Glomerular visceral epithelial cell (primary cell): Measurements from ENCODE around the gene PTPRB.

Experiments
- DNase-seq: peaks from one replicate; pipeline ENCODE4 v3.0.0-alpha.2; 2016; ENCODE audit errors: extremely low spot score

PTPRB gene

DNA sequence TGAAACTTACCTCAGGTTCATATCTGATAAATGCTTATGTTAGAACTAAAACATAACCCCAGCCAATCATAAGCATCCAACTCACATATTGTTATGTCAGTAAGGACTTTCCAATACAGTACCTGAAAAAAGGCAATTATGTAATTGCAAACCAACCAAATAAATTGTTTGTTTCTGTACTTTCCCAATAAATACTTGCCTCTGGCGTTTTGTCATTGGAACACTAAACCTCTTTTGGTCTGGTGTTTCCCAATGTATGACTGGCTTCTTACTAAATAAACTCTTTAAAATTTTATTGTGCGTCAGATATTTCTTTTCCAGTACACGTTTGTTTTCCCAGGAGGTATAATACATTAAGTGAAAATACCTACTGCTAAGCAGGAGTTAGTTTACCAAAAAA is 6.7 kb upstream of the PTPRB start:
- no peak for DNase-seq

DNA sequence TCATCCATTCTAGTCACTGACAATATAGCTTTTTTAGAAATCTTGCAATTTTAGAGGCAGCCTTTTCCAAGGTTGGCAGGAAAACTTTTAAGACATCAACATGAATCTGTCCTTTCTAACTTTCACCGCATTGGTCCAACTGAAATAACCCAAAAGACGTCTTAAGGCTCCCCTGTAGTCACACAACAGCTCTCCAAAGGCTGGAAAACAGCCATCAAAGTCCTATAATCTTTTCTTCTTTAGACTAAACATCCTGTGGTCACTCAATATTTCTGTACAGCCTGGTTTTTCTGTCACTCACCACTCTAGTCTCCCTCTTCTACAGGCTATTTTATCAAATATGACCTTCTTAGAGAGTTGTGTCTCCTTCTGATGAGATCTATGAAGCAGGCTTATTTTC is 4.5 kb upstream of the PTPRB start:
- no peak for DNase-seq

DNA sequence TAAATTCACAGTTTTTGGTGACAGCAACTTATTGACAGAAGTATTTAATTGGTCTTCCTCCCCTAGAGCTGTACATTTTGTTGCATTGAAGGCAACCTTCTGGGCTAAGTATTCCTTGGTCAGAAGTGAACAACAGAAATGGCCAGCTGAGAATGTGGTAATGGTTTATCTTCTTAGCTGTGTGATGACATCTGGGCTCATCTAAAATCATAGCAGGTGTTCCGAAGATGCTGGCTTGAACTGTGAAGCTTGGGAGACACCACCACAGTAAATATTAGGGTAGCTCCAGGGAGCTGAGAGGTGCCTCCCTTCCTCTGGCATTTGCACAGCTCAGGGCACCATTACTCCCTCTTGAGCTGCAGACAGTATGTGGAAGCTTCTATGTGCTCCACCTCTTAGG is 3.7 kb upstream of the PTPRB start:
- DNase-seq: no peak

DNA sequence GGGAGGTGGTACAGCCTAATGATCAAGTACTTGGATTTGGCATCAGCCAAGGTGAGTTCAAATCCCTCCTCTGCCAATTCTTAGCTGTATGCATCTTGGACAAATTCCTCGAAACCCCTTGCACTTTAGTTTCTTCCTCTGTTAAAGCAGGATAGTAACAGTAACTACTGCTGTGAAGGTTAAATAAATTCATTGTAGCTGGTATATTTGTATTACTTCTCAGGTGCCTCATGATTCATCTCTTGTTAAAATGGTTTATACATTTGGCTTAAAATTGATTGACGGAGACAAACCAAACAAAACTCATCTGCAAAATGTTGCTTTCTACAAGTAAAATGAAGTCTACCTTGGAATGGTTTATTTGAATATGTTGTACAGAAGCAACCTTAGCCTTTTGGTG is 2.3 kb upstream of the PTPRB start:
- no peak for DNase-seq

DNA sequence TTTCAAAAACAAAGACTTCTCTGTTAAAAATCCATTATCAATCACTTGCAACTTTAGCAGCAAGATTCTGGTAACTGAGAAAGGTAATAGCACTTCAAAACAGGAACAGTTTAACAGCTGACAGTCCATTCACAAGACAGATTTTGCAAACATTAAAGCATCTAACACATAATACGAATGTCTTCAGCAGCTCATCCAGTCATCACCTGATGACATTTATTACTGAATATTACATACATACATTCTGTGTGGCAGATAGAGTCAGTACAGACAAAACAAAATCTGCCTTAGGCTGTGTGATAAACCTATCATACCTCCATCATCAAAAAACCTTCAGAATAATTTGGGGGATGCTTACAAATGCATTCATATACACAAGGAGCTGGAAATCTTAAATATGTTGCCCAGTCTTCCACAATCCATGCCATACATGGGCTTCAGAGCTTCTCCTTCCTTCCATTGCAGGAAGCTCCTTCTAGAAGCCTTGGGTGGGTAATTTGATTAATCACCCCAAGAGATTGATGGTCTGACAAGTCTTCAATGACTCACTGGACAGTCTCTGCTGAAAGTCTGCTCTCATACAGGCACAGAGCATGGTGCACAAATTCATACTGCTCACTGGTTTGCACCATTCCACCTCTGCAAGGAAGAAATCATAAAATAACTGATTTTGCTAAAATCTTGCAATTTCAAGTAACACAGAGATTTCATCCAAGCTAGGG is 1.6 kb upstream of the PTPRB start:
- peak; percentile 34 for DNase-seq

DNA sequence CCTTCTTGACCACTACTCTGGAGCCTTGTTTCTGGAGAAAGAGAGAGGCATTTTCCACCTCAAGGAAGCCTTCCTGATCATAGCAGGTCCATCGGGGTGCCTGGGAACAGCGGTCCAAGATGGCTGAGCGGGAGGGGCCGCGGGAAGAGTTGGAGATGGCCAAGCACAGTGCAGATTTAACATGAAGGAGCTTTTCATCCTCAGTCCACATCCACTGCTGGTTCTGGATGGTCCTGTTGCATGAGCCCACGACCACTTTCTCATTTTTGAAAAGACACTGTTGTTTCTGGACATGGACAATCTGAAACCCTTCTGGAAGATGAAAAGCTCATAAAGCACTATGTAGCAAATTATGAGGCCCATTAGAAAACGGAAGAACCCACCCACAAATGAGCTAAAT is 1.5 kb downstream of the PTPRB start:
- no peak for DNase-seq

DNA sequence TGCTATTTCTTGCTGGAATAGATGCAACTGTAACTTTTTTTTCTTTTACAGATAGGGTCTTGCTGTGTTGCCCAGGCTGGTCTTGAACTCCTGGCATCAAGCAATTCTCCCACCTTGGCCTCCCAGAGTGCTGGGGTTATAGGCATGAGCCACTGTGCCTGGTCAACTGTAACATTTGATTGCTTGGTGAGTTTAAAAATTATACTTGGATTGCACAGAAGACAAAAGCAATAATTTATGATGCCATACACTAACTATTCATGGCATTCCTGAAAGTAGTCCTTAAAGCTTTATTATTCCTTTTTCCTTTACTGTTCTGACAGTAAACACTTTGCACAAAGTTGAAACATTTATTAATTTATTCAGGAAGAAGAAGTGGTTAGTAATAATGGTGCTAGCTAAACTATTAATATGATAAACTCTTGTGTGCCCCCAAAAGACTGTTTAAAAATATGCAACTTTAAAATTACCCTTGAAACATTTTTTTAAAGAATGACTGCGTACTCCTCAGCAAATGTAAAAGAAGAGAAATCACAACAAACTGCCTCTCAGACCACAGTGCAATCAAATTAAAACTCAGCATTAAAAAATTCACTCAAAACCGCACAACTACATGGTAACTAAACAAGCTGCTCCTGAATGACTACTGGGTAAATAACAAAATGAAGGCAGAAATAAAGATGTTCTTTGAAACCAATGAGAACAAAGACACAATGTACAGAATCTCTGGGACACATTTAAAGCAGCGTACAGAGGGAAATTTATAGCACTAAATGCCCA is 8.3 kb downstream of the PTPRB start:
- DNase-seq: no peak

DNA sequence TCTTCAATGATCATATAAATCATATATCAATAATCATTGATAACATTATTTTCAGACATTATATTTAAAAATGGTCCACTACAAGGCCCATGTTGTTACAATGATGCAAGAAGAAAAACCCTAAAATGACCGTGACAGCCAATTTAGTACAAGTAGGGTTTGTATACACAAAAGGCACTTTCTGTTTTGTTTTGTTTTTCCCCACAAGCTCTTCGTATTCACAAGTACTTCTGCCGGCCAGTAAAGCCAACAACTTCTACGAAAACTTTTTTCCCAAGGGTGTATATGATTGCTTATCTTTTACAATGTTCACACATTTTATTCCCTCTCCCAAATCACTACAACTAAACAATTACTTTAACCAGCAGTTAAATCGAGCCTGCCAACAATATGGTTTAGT is 9.6 kb downstream of the PTPRB start:
- no peak for DNase-seq

DNA sequence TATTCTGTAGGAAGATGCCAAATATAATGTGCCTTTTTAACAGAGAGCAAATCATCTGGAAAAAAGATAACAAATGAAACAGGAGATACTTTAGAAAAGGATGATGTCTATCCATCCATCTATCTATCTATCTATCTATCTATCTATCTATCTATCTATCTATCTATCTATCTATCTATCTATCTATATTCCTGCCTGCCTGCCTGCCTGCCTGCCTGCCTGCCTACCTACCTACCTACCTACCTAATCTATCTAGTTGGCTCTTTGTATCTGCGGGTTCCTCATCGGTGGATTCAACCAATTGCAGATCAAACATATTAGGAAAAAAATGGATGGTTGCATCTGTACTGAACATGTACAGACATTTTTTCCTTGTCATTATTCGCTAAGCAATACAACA is 11.0 kb downstream of the PTPRB start:
- no peak for DNase-seq

DNA sequence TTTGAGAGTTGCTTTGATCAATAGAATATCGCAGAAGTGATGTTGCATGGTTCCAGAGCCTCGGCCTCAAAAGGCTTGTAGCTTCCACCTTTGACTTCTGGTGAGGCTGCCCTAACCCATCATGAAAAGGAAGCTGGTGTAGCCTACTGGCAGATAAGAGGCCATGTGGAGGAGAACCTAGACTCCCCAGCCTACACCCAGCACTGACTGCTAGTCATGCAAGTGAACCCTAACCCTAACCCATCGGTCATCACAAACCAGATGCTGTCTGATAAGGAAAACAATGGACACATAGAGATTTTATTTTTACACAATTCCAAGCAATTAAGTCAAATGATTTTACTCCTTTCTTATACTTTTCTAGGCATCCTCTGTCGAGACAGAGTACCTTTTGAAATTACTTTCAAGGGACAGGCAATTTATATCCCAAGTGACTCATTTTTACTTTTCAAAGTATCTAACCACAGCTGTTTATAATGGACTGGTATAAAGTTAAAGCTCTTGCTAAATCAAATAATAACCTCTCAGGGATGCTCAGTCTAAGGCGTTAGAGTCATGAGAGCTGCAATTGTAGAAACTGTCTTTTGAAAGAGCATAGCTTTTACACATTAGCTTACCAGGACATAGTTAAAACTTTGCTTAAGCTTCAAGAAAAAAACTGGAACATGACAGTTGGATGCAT is 17.6 kb downstream of the PTPRB start:
- DNase-seq: no peak

DNA sequence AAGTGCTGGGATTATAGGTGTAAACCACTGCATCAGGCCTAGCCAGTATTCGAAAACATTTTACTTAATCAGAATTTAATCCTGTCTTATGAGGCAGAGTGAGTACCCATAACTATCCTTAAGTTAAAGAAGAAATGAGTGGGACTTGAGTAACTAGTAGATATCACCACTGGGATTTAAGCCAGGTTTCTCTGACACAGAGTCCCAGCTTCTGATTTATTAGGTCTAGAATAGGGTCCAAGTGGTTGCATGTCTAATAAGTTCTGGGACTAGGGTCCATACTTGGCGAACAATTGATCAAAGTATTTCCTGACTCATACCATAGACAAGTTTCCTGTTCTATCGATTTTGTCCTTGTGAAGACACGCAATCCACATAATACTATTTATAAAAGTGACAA is 18.9 kb downstream of the PTPRB start:
- no peak for DNase-seq

DNA sequence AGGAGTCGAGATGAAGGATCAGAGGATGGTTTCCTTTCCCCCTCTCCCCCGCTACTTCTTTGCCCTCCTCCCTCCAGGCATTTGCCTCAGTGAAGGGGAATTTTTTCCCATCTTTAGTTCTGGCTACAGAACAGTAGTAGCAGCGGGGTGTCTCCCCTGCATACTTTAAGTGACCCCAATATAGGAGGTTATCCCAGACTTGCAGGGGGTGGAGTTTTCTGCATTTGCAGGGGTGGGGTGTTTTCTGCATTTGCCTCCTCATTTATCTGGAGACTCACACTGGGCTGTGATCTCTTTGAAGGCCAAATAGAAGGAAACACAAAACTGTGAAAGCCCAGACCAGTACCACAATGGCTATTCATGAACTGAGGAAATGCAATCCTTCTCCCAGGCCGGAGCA is 19.8 kb downstream of the PTPRB start:
- DNase-seq: no peak

DNA sequence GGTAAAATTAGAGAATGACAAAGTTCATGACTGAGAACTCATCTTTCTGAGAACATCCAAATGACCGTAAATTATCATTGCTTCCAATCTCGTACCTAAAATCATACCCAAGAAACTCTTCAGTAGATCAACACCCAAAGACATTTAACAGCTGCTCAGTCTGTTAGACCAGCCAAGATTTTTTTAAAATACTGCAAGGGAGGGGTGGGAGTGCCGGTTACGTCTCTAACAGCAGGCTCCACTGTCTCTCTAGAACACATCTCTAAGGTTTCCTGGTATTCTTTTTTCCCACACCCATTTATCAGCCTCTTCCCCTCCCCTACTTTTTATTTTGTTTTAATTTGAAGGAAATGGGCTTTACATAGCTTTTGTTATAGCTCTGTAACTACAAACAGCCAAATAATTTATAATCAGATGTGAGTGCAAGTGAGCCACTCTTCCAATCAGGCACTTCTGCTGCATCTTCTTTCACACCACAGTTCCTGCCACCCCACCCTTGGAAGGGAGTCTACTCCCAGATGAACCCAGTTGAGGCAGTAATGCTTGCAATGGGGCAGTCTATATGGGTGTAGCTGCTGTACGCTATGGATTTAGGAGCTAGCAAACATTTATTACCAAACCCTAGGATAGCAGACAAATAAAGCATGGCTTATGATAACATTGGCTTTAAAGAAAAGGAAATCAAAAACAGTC is 21.9 kb downstream of the PTPRB start:
- no peak for DNase-seq

DNA sequence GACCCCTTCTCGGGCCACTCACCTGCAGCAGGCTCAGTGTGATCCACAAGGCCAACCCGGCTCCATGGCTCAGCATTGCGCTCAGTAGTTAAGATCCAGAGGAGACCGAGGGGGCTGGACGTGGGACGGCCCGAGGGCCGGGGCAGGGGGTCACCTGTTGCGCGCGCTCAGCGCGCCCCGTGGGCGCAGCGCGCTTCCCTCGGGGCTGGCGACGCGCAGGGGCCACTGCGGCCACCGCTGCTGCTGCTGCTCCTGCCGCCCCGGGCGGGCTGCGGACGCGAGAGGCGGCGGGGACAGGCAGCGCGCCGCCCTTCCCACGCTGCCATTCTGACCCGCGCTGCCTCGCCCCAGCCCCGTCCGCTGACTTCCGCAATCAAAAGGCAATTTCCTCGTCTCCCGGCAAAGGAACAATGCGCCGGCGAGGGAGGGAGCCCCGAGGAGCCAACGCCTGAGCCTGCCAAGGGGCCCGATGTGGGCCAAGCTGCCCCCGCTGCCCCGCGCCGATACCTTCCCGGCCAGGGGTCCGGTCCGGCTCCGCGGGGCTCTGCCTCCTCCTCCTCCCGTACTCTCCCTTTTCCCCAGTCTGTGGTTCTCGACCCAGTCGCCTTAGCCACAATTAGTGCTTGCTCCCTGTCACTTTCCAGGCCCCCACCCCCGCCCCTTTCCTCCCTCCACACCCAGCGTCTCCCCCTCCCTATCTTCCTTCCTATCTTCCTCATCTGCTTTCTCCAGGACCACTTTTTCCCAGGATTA is 27.3 kb downstream of the PTPRB start:
- DNase-seq: peak; percentile 46

DNA sequence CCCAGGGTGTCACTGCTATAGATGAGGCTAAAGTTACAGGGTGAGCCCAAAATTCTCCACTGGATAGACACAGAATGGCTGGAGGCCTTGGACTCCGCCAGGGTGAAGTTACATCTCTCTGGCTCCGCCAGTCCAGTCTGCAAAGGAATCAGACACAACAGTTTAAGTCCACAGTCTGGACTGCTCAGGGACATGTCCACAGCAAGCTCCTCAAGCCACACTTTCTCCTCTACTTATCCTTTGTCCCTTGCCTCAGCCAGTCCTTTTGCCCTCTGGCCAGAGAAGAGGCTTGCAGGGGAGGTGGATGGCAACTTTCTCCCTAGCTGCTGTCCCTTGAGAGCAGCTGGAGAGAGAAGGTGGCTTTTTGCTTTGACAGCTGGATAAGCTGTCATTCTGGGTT is 28.0 kb downstream of the PTPRB start:
- peak; percentile 7 for DNase-seq

DNA sequence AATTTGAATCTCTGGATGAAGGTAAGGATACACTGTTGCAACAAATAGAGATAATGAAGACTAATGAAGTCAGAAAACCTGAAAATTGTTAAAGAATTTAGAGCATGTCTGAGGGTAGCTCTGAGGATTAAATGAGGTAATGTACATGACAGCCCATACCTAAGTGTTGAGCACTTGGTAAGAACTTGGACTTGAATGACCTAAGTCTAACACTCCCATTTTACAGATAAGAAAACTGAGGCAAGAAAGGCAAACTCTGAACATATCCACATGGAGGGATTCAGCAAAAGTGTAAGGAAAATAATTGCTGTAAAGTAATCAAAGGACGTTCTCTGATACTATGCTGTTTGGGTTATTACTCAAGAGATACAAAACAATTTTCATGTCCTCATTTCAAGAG is 29.0 kb downstream of the PTPRB start:
- DNase-seq: no peak

DNA sequence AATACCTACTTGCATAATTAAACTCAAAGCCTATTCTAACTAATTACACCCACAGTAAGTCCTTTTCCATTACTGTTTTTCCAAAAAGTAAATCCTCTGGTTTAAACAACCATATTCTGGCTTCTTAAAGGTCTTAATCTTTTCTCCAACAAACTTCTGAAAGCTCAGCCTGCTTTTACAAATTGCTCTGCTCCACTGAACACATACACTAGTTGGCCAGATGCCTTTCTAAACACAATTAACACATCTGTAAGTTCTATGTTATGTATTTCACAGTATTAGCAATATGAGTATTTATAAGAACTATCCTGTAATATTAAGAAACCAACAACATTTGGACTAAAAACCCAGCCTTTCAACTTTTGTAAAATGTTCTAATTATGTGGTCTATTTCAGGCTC is 30.1 kb downstream of the PTPRB start:
- DNase-seq: peak; percentile 9

DNA sequence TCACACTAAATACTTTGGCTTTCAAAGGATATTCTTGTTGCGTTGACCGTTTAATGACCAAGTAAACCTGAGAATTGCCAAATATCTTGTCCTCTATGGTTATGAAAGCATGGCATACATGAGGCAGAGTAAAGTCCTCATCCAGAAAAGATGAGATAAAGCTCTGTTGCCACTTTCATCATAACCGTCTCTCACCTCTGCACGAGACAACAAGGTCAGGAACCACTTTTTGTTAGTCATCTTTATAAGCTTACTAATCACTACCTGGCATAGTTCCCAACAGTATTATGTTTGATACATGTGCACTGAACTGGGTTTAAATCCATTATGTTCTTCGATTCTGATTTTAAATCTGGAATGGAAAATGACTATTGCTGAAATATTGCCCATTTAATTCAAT is 31.3 kb downstream of the PTPRB start:
- peak; percentile 49 for DNase-seq

DNA sequence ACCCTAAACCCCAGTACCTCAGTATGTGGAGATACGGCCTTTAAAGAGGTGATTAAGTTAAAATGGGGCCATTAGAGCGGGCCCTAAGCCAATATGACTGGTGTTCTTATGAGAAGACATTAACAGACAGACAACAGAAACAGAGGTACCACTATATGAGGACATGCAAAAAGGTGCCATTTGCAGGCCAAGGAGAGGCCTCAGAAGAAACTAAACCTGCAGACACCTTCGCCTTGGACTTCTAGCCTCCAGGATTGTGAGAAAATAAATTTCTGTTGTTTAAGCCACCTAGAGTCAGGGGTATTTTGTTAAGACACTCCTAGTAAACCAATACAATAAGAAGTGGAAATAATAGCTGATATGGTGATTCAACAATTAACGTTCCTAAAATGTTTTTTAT is 32.6 kb downstream of the PTPRB start:
- no peak for DNase-seq

DNA sequence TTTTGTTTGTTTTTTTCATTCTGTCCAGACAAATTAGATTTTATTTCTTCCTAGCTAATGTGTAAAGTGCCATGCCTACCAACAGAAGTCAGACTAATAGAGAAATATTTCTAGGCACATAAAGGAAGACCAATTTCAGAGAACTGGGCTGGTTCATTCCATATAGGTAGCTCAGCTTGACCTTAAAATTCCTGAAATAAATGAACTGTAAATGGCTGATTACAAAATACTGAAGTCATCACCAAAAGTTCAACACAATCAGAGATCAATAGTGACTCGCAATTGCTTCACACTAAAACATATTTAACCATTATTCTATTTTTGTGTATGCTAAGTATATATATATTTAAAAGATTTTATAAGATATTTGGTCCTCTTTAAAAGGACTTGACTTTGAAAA is 34.2 kb downstream of the PTPRB start:
- DNase-seq: peak; percentile 25

DNA sequence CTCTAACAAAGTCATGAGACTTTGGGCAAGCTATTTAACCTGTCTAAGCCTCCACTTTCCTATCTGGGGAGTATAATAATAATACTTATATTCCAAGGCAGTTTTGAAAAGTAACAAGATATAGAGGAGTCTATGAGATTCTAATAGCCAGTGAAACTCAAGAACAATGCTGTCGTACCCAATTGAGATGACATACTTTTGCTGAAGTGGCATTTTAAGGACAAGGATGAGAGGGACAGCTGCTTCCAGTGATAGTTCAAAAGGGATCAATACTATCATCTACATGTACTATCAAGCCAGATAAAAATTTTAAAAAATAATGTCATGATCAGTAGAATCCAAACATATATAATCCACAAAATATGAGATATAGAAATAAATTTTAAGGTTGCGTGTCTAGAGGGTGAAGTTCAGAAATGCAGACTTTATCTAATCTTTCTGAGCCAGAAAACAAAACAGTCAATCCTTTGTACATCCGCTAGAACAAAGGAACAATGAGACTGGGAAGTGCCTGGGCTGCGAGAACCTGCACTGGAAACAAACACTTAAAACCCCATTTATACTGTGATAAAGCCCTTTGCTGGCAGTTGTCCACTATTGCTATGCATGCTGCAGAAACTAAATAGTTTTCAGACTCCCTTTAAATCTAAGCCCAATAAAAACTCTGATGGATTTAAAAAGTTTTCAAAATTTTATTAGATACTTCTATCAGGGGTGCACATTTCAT is 38.6 kb downstream of the PTPRB start:
- no peak for DNase-seq
